Measurements from ENCODE around the gene METTL6.
A peak's percentile ranks its signal among the peaks of the same experiment; 100 is the strongest.
"Not testable (repeated sequence)": the region's sequence is repeated elsewhere in the genome, so short reads cannot be mapped to it uniquely, and the experiment has no call there.

Gene METTL6

GRCh38 chr3:15450438-15451215 is 23.3 kb upstream of the METTL6 start:
- no peak for DNase-seq

- no peak for DNase-seq
Measured at GRCh38 chr3:15449489-15450224, 22.3 kb upstream of the METTL6 start.

GRCh38 chr3:15443826-15444524 is 16.6 kb upstream of the METTL6 start:
- no peak for DNase-seq

GRCh38 chr3:15440891-15441290 is 13.5 kb upstream of the METTL6 start:
- no peak for DNase-seq

- no peak for DNase-seq
Measured at GRCh38 chr3:15439476-15439875, 12.1 kb upstream of the METTL6 start.

GRCh38 chr3:15438983-15439382 is 11.6 kb upstream of the METTL6 start:
- peak; percentile 25 for DNase-seq

- no peak for DNase-seq
Measured at GRCh38 chr3:15436246-15436645, 8.9 kb upstream of the METTL6 start.

GRCh38 chr3:15434756-15435155 is 7.4 kb upstream of the METTL6 start:
- DNase-seq = no peak

GRCh38 chr3:15433531-15433930 is 6.2 kb upstream of the METTL6 start:
- DNase-seq = no peak

- no peak for DNase-seq
Measured at GRCh38 chr3:15431256-15431837, 4.0 kb upstream of the METTL6 start.

GRCh38 chr3:15430624-15431023 is 3.3 kb upstream of the METTL6 start:
- DNase-seq = no peak

- no peak for DNase-seq
Measured at GRCh38 chr3:15429080-15429479, 1.7 kb upstream of the METTL6 start.

GRCh38 chr3:15428539-15428938 is 1.2 kb upstream of the METTL6 start:
- peak; percentile 40 for DNase-seq

- DNase-seq = no peak
Measured at GRCh38 chr3:15427981-15428380, 637 bp upstream of the METTL6 start.

- no peak for DNase-seq
Measured at GRCh38 chr3:15426579-15427118, 695 bp downstream of the METTL6 start.

GRCh38 chr3:15420871-15421270 is 6.5 kb downstream of the METTL6 start:
- DNase-seq = no peak

- DNase-seq = not testable (repeated sequence)
Measured at GRCh38 chr3:15410966-15411365, 16.4 kb downstream of the METTL6 start.

- DNase-seq = no peak
Measured at GRCh38 chr3:15409774-15410173, 17.6 kb downstream of the METTL6 start.

- no peak for DNase-seq
Measured at GRCh38 chr3:15409239-15409638, 18.1 kb downstream of the METTL6 start.

- peak; percentile 56 for DNase-seq
Measured at GRCh38 chr3:15405448-15406050, 21.8 kb downstream of the METTL6 start.

- DNase-seq = no peak
Measured at GRCh38 chr3:15404767-15405166, 22.6 kb downstream of the METTL6 start.

- no peak for DNase-seq
Measured at GRCh38 chr3:15403965-15404364, 23.4 kb downstream of the METTL6 start.

- no peak for DNase-seq
Measured at GRCh38 chr3:15403495-15403894, 23.8 kb downstream of the METTL6 start.
